GM18508 (cell line): Measurements from ENCODE around the gene NEMF.
"Not testable (repeated sequence)": the region's sequence is repeated elsewhere in the genome, so short reads cannot be mapped to it uniquely, and the experiment has no call there.

Source experiments
- ATAC-seq: cut with Tn5 transposase; IDR thresholded peaks from one replicate; pipeline ENCODE4 v1.9.1; 2021; ENCODE audit warnings: moderate number of reproducible peaks; ENCODE audit not compliant: insufficient read depth, unreplicated experiment

Gene NEMF

DNA sequence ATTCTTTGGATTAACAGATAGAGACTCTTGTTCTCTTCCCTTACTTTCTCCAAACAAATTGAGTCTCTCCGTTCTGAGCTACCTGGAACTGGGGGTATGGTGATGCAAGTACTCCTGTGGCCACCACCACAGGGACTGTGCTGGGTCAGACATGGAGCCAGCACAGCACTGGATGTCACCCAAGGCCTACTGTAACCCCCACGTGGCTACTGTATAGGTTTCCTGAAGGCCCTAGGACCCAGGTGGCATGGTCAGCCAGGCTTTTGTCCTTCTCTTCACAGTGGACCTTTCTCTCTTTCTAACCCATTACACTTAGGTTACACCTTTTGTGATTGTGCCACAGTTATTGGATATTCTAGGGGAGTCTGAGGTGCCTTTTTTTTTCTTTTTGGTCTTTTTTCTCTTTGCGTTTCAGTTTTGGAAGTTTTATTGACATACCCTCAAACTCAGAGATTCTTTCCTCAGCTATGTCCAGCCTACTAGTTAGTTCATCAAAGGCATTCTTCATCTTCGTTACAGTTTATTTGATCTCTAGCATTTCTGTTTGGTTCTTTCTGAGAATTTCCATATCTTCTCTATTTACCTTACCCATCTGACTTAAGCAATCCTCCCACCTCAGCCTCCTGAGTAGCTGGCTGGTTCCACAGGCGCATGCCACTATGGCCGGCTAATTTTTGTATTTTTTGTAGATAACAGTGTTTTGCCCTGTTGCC is 90.6 kb downstream of the NEMF start:
- no peak for ATAC-seq

DNA sequence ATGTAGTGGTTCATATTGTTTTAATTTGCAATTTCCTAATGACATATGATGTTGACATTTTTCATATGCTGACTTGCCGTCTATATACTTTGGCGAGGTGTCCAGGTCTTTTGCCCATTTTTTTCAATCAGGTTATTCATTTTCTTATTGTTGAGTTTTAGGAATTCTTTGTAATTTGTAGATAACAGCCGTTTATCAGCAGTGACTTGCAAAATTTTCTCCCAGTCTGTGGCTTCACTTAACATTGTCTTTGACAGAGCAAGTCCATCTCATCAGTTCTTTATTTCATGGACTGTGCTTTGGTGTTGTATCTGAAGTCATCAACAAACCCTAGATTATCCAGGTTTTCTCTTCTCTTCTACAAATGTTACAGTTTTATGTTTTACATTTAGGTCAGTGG is 97.2 kb downstream of the NEMF start:
- ATAC-seq: no peak

DNA sequence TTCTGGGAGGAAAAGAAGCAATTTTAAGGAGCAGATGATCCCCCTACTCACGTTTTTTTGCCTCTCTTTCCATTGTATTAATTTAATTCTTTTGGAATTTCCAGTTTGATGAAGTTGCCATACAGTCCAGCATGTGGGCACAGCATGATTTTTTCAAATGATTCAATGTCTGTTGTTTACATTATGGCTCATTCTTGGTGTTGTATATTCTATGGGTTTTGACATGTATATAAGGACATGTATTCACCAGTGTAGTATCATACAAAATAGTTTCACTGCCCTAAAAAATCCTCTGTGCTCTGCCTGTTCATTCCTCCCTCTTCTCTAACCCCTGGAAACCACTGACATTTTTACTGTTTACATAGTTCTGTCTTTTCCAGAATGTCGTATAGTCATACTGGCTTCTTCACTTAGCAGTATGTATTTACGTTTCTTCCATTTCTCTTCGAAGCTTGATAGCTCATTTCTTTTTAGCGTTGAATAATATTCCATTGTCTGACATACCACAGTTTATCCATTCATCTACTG is 98.0 kb downstream of the NEMF start:
- no peak for ATAC-seq

DNA sequence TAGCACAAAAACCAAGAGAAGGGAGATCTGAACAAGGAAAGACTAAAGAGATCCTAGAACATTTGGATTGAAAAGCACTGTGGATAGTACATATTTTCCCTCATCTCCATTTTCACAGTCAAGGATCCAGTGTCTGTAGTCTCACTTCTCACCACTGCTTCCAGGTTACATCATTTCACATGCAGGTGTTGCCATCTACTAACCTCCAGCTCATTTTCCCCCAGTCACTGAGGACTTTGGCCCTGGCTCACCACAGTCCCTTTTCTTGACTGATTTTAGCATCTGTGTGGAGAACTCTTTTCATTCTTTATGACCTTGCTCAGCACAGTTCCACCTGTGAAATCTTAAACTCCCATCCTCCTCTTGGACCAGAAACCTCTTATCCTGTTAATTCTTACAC is 106.1 kb downstream of the NEMF start:
- ATAC-seq: not testable (repeated sequence)

DNA sequence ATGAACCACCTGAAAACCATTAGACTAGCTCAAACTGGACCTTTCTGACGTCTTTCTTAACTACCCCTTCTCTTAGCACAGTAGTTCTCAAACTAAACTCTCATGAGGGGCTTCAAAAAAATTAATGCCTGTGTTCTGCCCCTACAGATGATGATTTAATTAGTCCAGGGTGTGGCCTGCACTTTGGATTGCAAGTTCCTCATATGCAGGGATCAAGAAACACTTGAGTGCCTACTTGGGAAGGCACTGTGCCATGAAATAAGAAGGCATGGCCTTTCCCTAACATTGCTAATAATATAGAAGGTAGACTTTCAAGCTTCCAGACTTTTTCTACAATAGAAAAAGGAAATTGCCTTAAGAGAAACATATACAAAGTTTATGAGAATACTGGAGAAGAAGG is 107.4 kb downstream of the NEMF start:
- no peak for ATAC-seq

DNA sequence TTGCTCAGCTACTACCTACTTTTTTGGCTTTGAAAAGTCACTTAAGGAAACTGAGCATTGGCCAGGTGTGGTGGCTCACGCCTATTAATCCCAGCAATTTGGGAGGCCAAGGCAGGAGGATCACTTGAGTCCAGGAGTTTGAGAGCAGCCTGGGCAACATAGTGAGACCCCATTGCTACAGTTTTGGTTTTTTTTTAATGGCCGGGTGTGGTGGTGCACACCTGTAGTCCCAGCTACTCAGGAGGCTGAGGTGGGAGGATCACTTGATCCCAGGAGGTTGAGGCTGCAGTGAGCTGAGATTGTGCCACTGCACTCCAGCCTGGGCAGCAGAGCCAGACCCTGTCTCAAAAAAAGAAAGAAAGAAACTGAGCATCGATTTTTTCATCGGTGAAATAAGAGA is 116.9 kb downstream of the NEMF start:
- ATAC-seq: not testable (repeated sequence)

DNA sequence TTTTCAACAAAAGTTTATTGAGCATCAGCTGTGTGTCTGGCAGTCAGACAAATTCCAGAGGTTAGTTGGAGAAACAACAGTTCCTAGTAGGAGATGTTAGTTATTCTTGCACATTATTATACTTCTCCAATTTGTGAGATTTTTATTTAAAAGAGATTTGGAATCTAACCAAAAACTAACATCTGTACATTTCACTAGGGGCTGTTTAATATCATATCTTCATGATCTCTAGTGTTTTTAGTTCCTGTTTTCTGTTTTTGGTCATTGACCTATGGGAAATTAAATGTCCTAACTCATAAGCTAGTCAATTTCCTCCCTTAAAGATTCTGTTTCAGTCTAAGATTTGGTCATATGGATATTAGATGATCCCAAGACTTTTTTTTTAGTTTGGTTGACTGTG is 118.8 kb downstream of the NEMF start:
- no peak for ATAC-seq

DNA sequence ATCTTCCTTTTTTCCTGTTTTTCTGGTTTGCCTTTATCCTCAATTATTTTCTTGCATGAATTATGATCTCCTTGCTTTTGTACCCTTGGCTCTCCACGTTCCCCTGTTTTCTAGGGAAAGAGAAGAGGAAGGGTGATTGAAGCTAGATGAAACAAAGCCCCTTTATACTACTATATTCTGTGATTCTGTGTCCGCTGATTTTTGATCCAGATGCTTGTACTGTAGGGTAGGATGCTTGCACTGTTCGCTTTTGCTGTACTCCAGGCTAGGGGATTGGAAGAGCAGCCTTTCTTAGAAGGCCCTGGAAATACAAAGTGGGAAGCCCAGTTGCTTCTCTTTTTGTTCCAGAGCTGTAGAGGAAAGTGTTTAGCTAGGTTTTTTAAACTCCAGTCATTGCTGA is 119.7 kb downstream of the NEMF start:
- ATAC-seq: no peak
